H9 (cell line): ENCODE results near the gene PSTPIP1. TPM values are rescaled to one million over a fixed set of nuclear protein-coding genes. Genes with fewer than 3 reads are reported as not detected.

Experiments
- DNase-seq: peaks from one replicate; pipeline ENCODE4 v3.0.0-alpha.2; 2017
- H2AFZ ChIP-seq: one replicate; pipeline ENCODE4 v1.6.1; 2013; ENCODE audit warnings: mild to moderate bottlenecking, low read length, control low read depth, moderate library complexity
- H2AK5ac ChIP-seq: 2 replicates; pipeline ENCODE4 v1.6.1; 2013; ENCODE audit warnings: low read length, control low read depth, mixed read lengths; ENCODE audit not compliant: insufficient read length
- H2BK120ac ChIP-seq: one replicate; pipeline ENCODE4 v1.6.1; 2013; ENCODE audit warnings: low read depth, mild to moderate bottlenecking, low read length, control low read depth, inconsistent platforms; ENCODE audit not compliant: poor library complexity, severe bottlenecking
- H2BK12ac ChIP-seq: 2 replicates; pipeline ENCODE4 v1.6.1; 2013; ENCODE audit warnings: low read length, control low read depth, mixed read lengths, low read depth; ENCODE audit not compliant: insufficient read length
- H2BK15ac ChIP-seq: 2 replicates; pipeline ENCODE4 v1.6.1; 2013; ENCODE audit warnings: low read depth, low read length, control low read depth
- H2BK20ac ChIP-seq: one replicate; pipeline ENCODE4 v1.6.1; 2013; ENCODE audit warnings: low read depth, mild to moderate bottlenecking, low read length, control low read depth, inconsistent platforms; ENCODE audit not compliant: poor library complexity, severe bottlenecking
- H2BK5ac ChIP-seq: 2 replicates; pipeline ENCODE4 v1.6.1; 2013; ENCODE audit warnings: low read length, control low read depth, mixed read lengths; ENCODE audit not compliant: insufficient read length
- H3K14ac ChIP-seq: 2 replicates; pipeline ENCODE4 v1.6.1; 2013; ENCODE audit warnings: low read length, control low read depth; ENCODE audit not compliant: insufficient read depth
- H3K18ac ChIP-seq: 2 replicates; pipeline ENCODE4 v1.6.1; 2013; ENCODE audit warnings: low read depth, mild to moderate bottlenecking, mixed read lengths, low read length, control low read depth; ENCODE audit not compliant: insufficient read length
- H3K23ac ChIP-seq: 2 replicates; pipeline ENCODE4 v1.6.1; 2013; ENCODE audit warnings: low read length, control low read depth, mixed read lengths, low read depth; ENCODE audit not compliant: insufficient read length
- H3K23me2 ChIP-seq: 2 replicates; pipeline ENCODE4 v1.6.1; 2013; ENCODE audit warnings: low read depth, mild to moderate bottlenecking, mixed read lengths, low read length, control low read depth; ENCODE audit not compliant: insufficient read length, poor library complexity, severe bottlenecking
- H3K27ac ChIP-seq: 2 replicates; pipeline ENCODE4 v1.5.1; 2013; ENCODE audit warnings: low read length, control low read depth, mixed read lengths, low read depth; ENCODE audit not compliant: insufficient read length
- H3K27me3 ChIP-seq: 2 replicates; pipeline ENCODE4 v1.6.1; 2013; ENCODE audit warnings: low read length, control low read depth, inconsistent platforms; ENCODE audit not compliant: insufficient read depth
- H3K4ac ChIP-seq: 2 replicates; pipeline ENCODE4 v1.6.1; 2013; ENCODE audit warnings: low read depth, mild to moderate bottlenecking, control low read depth, inconsistent platforms, low read length, moderate library complexity
- H3K4me1 ChIP-seq: 2 replicates; pipeline ENCODE4 v1.6.1; 2013; ENCODE audit warnings: low read length, control low read depth, inconsistent platforms; ENCODE audit not compliant: insufficient read depth
- H3K4me2 ChIP-seq: 2 replicates; pipeline ENCODE4 v1.6.1; 2013; ENCODE audit warnings: low read length, control low read depth, mixed read lengths; ENCODE audit not compliant: insufficient read length, insufficient read depth
- H3K56ac ChIP-seq: 2 replicates; pipeline ENCODE4 v1.6.1; 2013; ENCODE audit warnings: low read depth, mild to moderate bottlenecking, mixed read lengths, low read length, control low read depth; ENCODE audit not compliant: insufficient read length
- H3K79me1 ChIP-seq: 2 replicates; pipeline ENCODE4 v1.6.1; 2013; ENCODE audit warnings: low read depth, mild to moderate bottlenecking, moderate library complexity, low read length, control low read depth, inconsistent platforms; ENCODE audit not compliant: insufficient read depth, poor library complexity, severe bottlenecking
- H3K79me2 ChIP-seq: 2 replicates; pipeline ENCODE4 v1.6.1; 2013; ENCODE audit warnings: low read length, control low read depth, inconsistent platforms; ENCODE audit not compliant: insufficient read depth
- H3K9ac ChIP-seq: 2 replicates; pipeline ENCODE4 v1.6.1; 2013; ENCODE audit warnings: low read length, control low read depth, mixed read lengths; ENCODE audit not compliant: insufficient read length; ENCODE audit errors: extremely low read depth
- H3K9me3 ChIP-seq: one replicate; pipeline ENCODE4 v1.6.1; 2013; ENCODE audit warnings: low read depth, low read length, inconsistent platforms; ENCODE audit not compliant: control insufficient read depth
- H3T11ph ChIP-seq: one replicate; pipeline ENCODE4 v1.6.1; 2013; ENCODE audit warnings: mild to moderate bottlenecking, low read length, control low read depth, inconsistent platforms
- H4K20me1 ChIP-seq: one replicate; pipeline ENCODE4 v1.6.1; 2013; ENCODE audit not compliant: control insufficient read depth, insufficient read length, insufficient read depth
- H4K5ac ChIP-seq: 2 replicates; pipeline ENCODE4 v1.6.1; 2013; ENCODE audit warnings: low read depth, mild to moderate bottlenecking, mixed read lengths, low read length, control low read depth; ENCODE audit not compliant: insufficient read length
- H4K8ac ChIP-seq: replicated peaks from 2 replicates; pipeline ENCODE4 v1.6.1; 2013; ENCODE audit warnings: low read length, control low read depth, mixed read lengths, low read depth; ENCODE audit not compliant: insufficient read length
- H4K91ac ChIP-seq: 2 replicates; pipeline ENCODE4 v1.6.1; 2013; ENCODE audit warnings: low read depth, mild to moderate bottlenecking, moderate library complexity, mixed read lengths, low read length, control low read depth; ENCODE audit not compliant: insufficient read length
- H3K27ac Mint-ChIP-seq, 3 experiments: 2 replicates in 2 of 3; 3 replicates in 1 of 3; pipeline ENCODE4 v1.8.0; 2020 to 2021; ENCODE audit warnings: mixed read lengths in 3 of 3, mild to moderate bottlenecking in 1 of 3, moderate library complexity in 1 of 3
- H3K27me3 Mint-ChIP-seq: 2 replicates; pipeline ENCODE4 v1.8.0; 2021; ENCODE audit warnings: low read depth, mild to moderate bottlenecking, moderate library complexity, mixed read lengths
- H3K36me3 Mint-ChIP-seq, 3 experiments: 2 replicates in 2 of 3; 3 replicates in 1 of 3; pipeline ENCODE4 v1.8.0; 2020 to 2021; ENCODE audit warnings: low read depth in 3 of 3, mixed read lengths in 3 of 3; ENCODE audit not compliant: insufficient read depth in 1 of 3
- H3K4me1 Mint-ChIP-seq, 2 experiments: 2 replicates each; pipeline ENCODE4 v1.8.0; 2020; ENCODE audit warnings: mixed read lengths in 2 of 2
- H3K4me3 Mint-ChIP-seq, 2 experiments: 2 replicates in 1 of 2; 3 replicates in 1 of 2; pipeline ENCODE4 v1.8.0; 2020 to 2021; ENCODE audit warnings: mild to moderate bottlenecking in 2 of 2, mixed read lengths in 2 of 2, moderate library complexity in 1 of 2
- H3K9me3 Mint-ChIP-seq, 2 experiments: 2 replicates in 1 of 2; 3 replicates in 1 of 2; pipeline ENCODE4 v1.8.0; 2020; ENCODE audit warnings: mild to moderate bottlenecking in 2 of 2, mixed read lengths in 2 of 2, moderate library complexity in 1 of 2
- CTCF ChIP-seq: fragments of 200-600 bp; sonication (generic); conservative IDR thresholded peaks from 3 replicates; pipeline ENCODE4 v1.8.0; 2021; ENCODE audit warnings: antibody characterized with exemption, mild to moderate bottlenecking
- WGBS: extraction: QIAGEN DNeasy Blood & Tissue Kit; methylation state at CpG from one replicate; pipeline ENCODE4 v1.1.7; 2013; ENCODE audit warnings: missing lambda C conversion rate, low lambda C conversion rate, mixed read lengths; ENCODE audit not compliant: insufficient read length; ENCODE audit errors: extremely low coverage; 5-methylcytosine and 5-hydroxymethylcytosine counted together
- total RNA-seq: library from RNA; stranded (reverse); gene quantifications from 2 replicates; pipeline ENCODE4 v1.2.1, GENCODE V29; 2021

The PSTPIP1 gene
- total RNA-seq, 1 experiment from 2014 or later, result 1.8 TPM

GRCh38 chr15:77010312-77010686, 15.4 kb downstream of the PSTPIP1 start:
- H2BK120ac ChIP-seq, result no peak overlapping the region
- no peak overlapping the region for H2BK15ac ChIP-seq
- no peaks in the 10 kb centered on the region for H4K20me1 ChIP-seq
- H3K14ac ChIP-seq, result no peak overlapping the region
- no peak overlapping the region; a peak in 1 of 7 replicates for H3K27ac Mint-ChIP-seq
- H3K56ac ChIP-seq, result no peak overlapping the region
- H3K4me2 ChIP-seq, result no peak overlapping the region
- H3K4me1 ChIP-seq, result no peaks in the 10 kb centered on the region
- H2BK12ac ChIP-seq, result no peak overlapping the region
- no peak overlapping the region for H4K5ac ChIP-seq
- H2BK20ac ChIP-seq, result no peak overlapping the region
- no peak overlapping the region for H3K9ac ChIP-seq
- H3K27ac ChIP-seq, result no peak overlapping the region
- no peaks in the 10 kb centered on the region for H3K23me2 ChIP-seq
- no peaks in the 10 kb centered on the region for H3K79me2 ChIP-seq
- H3K4ac ChIP-seq, result no peak overlapping the region
- H3K27me3 ChIP-seq, result no peaks in the 10 kb centered on the region
- H3K23ac ChIP-seq, result no peak overlapping the region
- no peaks in the 10 kb centered on the region; the same call in 1 of the 2 replicates for H3K27me3 Mint-ChIP-seq
- no peaks in the 10 kb centered on the region for H3K36me3 Mint-ChIP-seq
- H3K9me3 Mint-ChIP-seq, result no peaks in the 10 kb centered on the region
- H3K9me3 ChIP-seq, result no peaks in the 10 kb centered on the region
- H4K91ac ChIP-seq, result no peak overlapping the region
- no peak overlapping the region for H2AFZ ChIP-seq
- H3K4me3 Mint-ChIP-seq, result no peak overlapping the region
- WGBS, result no CpG with 5 or more reads among the region's 4 CpGs
- H3K18ac ChIP-seq, result no peak overlapping the region
- H2BK5ac ChIP-seq, result no peak overlapping the region
- H3T11ph ChIP-seq, result no peak overlapping the region
- no peak for TF ChIP-seq CTCF
- no peak for DNase-seq
- H2AK5ac ChIP-seq, result no peak overlapping the region
- H4K8ac ChIP-seq, result no peak overlapping the region
- no peaks in the 10 kb centered on the region for H3K79me1 ChIP-seq
- 0 out of 4 replicates have a peak, but pooled peaks cover 0 to 4% of the 10 kb centered on the region in 2 experiments for H3K4me1 Mint-ChIP-seq
